Measurements from ENCODE around the gene PLEKHM3.
A peak's percentile ranks its signal among the peaks of the same experiment; 100 is the strongest.

Gene PLEKHM3, protein sequence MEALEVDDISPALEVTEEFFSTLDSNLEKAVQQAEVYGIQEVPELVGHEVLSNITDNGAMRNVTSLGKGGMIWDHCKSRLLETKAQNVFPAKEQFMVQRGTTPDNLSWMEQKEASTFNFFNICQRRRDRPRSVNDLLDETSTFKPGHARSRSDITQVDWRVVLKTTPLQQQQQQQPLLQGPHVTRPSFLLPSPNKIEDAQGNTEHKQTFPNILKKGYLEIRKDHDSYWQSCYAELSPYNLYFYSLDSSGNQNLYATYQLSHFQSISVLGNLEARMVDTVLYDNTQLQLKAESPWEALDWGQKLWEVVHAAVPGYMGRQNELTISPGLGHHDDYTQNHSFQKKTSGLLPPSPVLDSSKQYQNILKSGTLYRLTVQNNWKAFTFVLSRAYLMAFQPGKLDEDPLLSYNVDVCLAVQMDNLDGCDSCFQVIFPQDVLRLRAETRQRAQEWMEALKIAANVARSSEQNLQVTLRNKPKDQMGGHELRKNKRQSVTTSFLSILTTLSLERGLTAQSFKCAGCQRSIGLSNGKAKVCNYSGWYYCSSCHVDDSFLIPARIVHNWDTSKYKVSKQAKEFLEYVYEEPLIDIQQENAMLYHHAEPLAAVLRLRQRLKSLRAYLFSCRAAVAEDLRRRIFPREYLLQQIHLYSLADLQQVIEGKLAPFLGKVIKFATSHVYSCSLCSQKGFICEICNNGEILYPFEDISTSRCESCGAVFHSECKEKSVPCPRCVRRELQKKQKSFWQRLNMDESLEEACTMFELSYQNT

DNA sequence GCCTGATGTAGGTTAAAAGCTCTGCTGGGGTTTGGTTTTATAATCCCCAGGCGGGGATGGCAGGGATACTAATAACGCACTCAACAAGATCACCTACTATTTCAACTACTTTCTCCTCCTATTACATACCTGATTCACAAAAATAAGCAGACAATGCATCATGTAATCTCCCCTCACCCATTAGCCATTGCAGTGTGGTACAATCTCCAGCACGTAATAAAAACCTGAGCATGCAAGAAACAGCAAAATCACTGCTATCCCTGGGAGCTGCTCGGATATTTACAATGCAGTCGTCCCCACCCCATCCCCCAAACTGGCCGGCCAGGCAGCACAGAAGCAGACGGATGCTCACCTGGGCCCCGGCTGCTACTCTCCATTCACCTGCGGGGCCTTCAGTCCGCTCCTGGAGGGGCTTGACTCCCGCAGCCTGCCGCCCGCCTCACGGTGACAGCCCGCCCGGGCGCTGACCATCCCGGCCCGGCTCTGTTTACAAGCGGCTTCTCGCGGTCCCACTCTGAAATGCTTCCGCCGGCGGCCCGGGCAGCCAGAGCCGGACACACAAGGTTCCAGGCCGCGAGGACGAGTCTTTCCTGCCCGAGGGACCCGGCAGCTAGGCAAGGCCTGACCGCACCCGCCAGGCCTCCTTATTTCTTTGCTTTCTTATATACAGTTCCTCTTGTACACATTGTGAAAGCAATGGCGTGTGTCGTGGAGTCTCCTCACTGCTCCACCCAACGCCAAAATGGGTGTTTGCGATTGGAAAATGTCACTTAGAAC, at the start of gene PLEKHM3:
Gene PLEKHM3, minus strand, starts transcription at position 491 of the 777 bp plus-strand sequence. CDS start 23,888 bp downstream, outside the sequence.
- DNase-seq = peak; percentile 60

DNA sequence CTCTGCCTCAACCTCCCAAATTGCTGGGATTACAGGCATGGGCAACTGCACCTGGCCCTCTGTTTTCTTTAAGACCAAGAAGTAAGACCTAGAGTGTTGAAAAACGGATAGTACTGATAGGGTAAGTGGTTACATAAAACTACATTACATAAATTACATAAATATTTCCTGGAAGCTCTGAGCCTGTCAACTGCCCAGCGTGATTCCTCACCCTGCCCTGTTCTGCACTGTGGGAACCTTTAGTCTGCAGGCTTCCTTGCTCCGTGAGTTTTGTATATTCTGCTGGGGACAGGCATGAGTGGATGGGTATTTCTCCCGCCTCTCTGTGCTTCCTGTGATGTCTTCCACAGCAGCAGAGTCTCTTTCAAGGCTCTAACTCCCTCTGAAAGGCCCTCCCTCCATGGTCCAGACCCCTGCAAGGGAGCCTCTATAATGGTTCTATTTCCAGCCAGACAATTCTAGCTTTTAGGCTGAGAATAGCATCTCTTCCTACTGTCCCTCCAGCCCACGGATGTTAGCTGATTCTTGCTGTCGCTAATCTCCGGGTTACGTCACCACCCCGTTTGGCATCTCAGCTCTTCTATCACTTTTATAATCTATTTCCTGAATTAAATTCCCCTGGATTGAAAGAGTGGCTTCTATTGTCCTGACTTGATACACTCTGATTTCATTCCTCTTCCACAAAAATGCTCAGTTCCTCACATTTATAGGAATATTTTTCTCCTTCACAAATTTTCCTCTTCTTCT, 49.5 kb upstream of the PLEKHM3 start:
- no peak for DNase-seq

DNA sequence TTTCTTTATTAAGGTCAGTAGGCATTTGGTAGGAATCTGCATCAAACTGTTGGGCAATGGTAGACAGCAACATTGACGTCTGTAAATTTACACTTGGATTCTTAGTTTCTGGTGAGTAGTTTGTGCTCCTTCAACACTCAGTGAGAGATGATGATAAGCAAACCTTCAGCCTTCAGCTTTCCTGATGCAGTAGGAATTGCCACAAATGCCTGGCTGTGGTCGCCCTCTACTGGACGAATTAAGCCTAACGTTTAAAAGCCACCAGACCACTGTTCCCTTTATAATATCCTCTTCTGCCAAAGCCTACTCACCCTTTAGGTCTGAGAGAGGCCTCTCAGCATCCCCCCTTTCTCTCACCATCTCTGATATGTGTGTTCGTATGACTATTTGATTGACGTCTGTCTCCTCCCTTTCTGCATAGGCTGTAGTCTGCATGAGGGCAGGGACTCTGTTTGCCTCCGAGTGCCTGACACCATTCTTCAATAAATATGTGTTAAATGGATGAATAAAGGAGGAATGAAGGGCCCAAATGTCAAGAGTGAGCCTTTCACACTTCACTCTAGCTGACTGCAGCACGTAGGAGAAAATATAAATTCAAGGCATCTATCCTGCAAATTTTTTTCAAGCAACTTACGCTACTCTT, 47.0 kb upstream of the PLEKHM3 start:
- DNase-seq = peak; percentile 21

DNA sequence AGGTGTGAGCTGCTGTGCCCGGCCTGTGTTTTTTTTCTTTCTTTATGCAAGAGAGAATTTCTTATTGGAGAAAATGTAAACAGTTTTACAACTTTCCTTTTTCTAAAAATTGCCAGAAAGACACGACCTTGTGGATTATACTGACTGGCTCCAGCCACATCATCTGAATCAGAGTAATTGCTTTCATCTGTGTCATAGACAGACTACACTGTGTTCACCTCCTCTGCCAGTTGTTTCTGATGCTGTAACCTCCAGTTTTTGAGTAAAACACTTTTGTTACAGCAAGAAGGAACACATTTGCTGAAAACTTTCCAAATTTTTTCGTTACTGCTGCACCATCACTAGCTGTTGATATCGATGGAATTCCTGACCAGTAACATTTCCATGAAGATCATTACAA, 43.9 kb upstream of the PLEKHM3 start:
- no peak for DNase-seq

DNA sequence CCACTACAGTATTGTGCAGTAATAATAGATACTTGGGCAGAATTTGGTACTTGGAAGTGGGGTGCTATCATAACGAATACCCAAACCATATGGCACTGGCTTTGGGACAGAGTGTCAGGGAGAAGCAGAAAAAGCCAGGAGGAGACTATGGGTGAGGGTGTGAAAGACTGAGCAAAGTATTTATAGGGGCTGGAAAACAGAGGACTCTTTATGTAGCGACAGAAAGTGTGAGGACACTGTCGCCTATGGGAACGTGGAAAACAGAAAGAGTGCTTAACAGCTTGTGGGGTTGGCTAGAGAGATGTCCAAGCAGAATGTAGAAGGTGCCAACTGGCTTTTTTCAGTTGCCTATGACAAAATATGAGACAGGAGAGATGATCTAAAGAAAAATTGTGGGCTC, 40.7 kb upstream of the PLEKHM3 start:
- DNase-seq = no peak

DNA sequence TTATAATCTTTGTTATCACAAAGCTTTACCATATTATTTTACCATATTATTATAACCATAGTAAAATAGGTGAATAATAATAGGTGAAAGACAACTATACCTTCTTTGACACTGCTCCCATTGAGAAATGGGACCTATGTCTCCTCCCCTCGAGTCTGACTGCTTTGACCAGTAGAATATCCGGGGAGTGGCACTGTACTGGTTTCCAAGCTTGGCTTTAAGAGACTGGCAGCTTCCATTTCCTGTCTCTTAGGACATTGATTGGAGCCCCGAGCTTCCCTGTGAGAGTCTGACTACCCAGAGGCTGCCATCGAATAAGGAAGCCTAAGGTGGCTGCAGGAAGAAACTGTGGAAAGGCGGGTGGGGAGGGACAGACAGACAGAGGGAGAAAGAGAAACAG, 40.1 kb upstream of the PLEKHM3 start:
- DNase-seq = no peak

DNA sequence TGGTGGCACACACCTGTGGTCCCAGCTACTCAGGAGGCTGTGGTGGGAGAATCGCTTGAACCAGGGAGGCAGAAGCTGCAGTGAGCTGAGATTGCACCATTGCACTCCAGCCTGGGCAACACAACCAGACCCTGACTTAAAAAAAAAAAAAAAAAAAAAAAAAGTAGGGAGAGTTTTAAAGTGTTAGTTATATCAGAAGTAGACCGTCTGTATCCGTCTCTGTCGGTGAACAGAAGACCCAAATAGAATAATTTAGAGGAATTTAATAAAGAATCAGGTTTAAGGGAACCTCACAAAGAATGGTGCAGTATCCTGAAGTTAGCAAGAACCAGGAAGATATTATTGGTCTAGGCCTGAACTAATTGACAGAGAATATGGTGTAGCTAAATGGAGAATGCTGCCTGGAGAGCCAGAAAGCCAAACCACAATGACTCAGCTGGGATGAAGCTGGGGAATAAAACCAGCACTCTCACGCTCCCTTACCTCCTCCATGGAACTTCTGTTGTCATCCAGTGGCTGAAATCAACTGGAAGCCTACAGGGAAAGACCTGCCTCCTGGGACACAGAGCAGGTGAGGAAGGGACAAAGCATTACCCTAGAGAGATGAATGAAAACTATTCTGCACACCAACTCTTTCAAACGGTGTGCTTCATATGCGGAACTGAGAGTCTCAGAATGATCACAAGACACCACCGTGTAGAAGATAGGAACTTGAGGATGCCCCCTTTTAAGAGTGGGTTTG, 39.1 kb upstream of the PLEKHM3 start:
- DNase-seq = no peak

DNA sequence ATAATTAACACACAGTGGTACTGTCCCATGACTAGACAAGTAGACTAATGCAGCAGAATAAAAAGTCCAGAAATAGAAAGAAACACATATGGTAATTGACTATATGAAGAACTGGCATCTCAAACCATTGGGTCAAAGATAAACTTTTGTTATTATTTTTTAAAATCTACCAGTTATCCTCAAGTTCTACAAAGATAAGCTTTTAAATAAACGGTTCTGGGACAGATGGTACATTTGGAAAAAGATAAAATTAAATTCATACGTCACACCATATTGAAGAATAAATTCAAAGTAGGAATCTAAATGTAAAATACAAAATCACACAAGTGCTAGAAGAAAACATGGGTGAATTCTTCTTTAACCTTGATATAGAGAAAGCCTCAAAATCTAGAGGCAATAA, 37.6 kb upstream of the PLEKHM3 start:
- no peak for DNase-seq

DNA sequence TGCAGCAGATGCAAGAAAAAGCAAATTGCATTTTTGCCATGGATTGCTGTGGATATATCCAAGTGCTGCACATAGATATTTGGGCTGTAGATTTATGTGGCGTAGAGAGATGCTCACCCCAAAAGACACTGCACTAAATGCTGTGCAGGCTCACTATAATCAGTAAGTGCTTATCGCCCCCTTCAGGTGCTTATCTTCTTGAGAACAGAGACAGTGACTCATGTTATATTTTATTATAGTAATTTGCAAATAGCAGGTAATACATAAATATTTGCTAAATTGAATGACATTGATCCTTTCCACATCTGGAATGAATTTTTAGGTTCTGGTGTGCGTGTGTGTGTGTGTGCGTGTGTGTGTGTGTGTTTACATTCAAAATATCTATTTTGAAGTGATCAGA, 36.8 kb upstream of the PLEKHM3 start:
- DNase-seq = no peak

DNA sequence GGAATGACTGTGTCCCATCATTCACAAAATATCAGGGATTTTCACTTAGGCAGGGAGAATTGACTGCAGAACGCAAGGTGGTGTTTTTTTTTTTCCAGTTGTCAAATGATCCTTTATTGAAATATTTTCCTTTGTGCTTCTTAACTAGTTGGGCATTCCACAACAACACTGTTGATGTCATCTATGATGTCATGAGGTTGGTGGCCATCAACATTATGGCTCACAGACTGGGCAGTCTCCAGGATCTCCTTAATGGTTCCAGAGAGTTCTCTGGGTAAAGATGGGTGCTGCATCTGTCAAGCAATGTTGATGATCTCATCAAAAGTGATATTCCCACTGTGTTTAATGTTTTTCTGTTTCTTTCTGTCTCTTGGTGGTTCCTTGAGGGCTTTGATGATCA, 31.8 kb upstream of the PLEKHM3 start:
- DNase-seq = no peak

DNA sequence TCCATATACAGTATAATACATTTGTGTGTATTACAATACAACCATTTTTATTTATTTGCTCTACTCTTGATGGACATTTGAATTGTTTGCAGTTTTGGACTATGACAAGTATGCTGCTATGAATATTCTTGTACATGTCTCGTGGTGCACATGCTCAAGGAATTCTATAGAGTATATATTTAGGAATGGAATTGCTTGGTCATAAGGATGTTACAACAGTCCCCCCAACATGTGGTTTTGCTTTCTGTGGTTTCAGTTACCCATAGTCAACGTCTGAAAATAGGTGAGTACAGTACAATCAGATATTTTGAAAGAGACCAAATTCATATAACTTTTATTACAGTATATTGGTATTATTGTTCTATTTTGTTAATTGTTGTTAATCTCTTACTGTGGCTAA, 24.1 kb upstream of the PLEKHM3 start:
- no peak for DNase-seq

DNA sequence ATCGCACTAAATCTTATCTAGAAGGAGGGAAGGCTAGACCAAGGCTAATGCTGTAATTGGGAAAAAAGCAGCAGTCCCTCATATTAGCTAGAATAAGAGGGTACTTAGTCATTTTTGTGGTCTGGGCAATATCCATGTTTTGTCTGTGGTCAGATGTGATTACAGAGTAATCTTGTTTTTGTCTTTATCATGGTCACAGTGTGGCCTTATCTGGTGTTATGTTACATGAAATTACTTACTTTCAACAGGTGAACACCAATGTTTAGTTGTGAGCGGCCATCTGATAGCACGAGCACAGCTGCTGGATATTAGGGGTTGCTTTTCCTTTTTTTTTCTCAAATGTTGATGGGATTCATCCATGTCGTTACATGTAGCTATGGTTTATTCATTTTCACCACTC, 23.7 kb upstream of the PLEKHM3 start:
- DNase-seq = no peak

DNA sequence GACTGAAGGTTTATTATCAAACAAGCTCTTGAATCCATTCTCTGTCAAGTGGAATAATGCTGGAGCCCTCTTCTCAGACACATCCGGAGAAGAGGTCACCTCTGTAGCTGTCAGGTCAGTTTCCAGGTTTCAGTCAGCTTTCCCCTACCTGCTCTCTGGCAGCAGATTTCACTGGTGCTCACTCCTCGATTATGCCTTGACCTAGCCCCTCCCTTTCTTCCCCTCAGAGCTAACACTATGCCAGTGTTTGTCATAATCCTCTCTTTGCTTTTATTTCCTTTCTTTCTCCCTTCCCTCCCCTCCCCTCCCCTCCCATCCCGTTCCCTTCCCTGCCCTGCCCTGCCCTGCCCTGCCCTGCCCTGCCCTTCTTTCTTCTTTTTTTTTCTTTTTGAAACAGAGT, 22.5 kb upstream of the PLEKHM3 start:
- DNase-seq = no peak

DNA sequence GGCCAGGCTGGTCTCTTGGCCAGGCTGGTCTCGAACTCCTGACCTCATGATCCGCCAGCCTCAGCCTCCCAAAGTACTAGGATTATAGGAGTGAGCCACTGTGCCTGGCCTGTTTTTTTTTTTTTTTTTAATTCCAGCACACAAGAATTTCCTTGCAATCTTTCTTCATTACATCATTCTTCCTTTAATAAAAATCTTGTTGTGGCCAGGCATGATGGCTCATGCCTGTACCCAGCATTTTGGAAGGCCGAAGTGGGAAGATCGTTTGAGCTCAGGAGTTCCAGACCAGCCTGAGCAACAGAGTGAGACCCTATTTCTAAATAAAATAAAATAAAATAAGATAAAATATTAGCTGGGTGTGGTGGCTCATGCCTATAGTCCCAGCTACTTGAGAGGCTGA, 21.4 kb upstream of the PLEKHM3 start:
- no peak for DNase-seq

DNA sequence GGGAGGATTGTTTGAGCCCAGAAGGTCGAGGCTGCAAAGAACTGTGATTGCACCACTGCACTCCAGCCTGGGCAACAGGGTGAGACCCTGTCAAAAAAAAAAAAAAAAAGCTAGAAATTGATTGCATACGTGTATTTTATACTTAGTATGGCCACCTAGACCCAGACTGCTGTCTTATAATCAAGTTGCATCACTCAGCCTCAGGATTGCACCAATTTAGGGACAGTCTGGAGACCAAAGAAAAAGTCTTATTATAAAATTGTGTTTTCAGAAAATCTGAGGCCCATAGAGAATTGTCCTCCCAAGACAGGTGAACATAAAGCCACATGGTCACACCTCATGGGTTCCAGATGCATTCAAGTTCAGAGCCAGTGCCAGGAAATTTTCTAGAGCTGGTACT, 17.1 kb upstream of the PLEKHM3 start:
- no peak for DNase-seq

DNA sequence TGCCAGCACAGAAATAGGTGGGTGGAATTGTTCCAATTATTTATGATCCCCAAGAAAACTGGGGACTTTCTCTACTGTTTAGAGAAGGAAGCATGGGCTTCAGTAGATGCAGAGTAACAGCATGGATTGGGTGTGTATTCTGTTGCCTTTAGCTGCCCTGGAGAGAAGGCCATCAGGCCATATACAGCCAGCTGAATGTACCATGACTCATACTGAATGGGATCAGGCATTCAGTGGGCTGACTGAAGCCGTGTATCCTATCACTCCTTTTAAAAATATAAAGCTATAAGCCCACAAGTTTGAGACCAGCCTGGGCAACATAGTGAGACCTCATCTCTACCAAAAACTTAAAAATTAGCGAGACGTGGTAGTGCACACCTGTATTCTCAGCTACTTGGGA, 16.7 kb upstream of the PLEKHM3 start:
- DNase-seq = no peak

DNA sequence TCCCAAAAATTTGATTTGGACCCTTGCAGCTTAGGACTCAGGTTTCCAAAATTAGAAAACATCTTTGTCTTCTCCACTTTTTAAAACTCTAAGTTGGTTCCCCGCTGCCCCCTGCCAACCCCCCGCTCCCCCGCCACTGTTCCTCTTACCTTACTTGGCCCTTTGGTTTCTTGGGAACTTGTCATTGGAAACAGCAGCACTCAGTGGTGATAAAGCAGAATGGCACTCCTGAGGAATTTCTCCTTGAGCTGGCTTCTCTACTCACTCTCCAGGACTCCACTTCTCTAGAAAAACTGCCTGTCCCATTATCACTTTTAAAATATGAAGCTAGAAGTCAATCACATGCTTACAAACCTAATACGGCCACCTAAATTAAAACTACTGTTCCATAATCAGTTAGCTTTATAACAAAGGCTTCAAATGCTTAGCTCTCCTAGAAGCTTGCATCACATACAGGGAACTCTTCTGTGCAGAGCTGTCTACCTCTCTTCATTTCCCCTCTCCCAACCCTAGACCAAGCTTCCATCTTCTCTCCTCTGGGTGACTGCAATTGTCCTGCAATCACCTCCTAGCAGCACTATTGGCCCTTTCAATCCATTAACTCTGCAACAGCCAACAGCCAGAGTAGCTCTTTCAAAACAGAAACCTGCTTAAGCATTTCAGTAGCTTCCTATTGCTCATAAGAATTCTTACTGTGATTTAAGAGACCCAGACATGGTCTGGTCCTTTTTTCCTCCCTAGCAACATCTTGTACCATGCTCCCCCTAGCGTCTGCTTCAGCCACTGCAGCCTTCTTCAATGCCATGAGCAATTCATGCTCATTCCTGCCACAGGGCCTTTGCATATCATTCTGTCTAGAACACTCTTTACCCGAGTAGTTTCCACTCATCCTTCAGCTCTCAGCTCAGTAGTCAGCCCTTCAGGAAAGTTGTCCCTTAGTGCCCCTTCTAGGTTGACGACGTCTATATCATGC, 15.2 kb upstream of the PLEKHM3 start:
- peak; percentile 34 for DNase-seq

DNA sequence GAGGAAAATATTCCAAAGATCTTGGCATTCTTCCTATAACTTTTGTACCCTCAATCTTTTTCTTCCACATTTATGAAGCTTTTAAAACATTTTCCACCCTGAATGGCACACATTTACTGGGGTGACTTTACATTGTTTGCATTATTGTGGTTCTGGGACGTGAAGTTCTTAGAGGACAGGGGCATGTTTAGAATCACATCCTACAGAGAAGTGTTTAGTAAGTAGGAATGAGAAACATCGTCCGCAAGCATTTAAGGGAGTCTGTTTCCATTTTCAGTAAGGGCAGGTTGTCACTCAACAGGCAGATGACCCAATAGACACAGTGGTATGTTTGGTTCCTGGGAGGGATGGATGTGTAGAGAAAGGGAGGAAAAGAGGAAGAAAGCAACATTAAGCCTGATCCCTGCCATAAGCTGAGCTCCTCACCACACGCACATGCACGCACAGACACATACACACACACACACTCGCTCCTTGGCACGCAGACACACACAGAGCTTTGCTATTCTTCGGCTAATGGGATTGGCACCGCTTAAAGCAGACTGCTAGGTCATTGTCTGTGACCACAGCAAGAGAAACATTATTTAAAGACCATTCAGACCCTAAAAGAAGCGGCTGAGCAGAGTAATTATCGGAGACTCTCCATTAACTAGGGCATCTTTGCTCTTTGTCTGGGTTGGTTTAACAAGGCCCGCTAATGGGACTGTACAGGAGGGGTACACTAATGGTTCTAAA, 14.2 kb upstream of the PLEKHM3 start:
- DNase-seq = no peak

All from activated CD4-positive, alpha-beta T cell treated with anti-CD3 and anti-CD28 coated beads for 1 hour (primary cell).